Ascending aorta (tissue), 2 donors: ENCODE data around the gene KCNJ9. TPM values are rescaled to one million over a fixed set of nuclear protein-coding genes. Genes with fewer than 3 reads are reported as not detected.

ENCODE experiments used
- DNase-seq, 2 donors: peaks; one replicate each; pipeline ENCODE4 v3.0.0-alpha.2; 2019; ENCODE audit warnings: low spot score in 2 of 2
- H3K27ac ChIP-seq, 2 donors: fragments of 200-600 bp; sonication (generic); one replicate each; pipeline ENCODE4 v1.5.1; 2016 to 2017; ENCODE audit warnings: mild to moderate bottlenecking in 1 of 2
- H3K27me3 ChIP-seq: fragments of 200-600 bp; sonication (generic); one replicate; pipeline ENCODE4 v1.5.1; 2017
- H3K36me3 ChIP-seq, 2 donors: fragments of 200-600 bp; sonication (generic); one replicate each; pipeline ENCODE4 v1.5.1; 2016
- H3K4me1 ChIP-seq, 2 donors: fragments of 200-600 bp; sonication (generic); one replicate each; pipeline ENCODE4 v1.5.1; 2016 to 2017; ENCODE audit warnings: mild to moderate bottlenecking in 1 of 2
- H3K4me3 ChIP-seq, 2 donors: fragments of 200-600 bp; sonication (generic); one replicate each; pipeline ENCODE4 v1.5.1; 2016 to 2017; ENCODE audit warnings: mild to moderate bottlenecking in 1 of 2
- H3K9me3 ChIP-seq, 2 donors: fragments of 200-600 bp; sonication (generic); one replicate each; pipeline ENCODE4 v1.5.1; 2016
- CTCF ChIP-seq, 3 experiments: fragments of 200-600 bp in 2 of 3; fragments of 450-650 bp in 1 of 3; sonication (generic) in 2 of 3; IDR thresholded peaks; one replicate each; pipeline ENCODE4 v1.5.1; 2016 to 2019; ENCODE audit warnings: antibody characterized with exemption in 3 of 3, mild to moderate bottlenecking in 1 of 3, moderate library complexity in 1 of 3
- intact Hi-C: fragments of 100-400 bp; cut with DNase I; formaldehyde crosslinking; loops from one replicate; pipeline ENCODE4 v1.15.1; 2023
- total RNA-seq: library from RNA; depleted of rRNA; stranded (reverse); fragments of >200 nt; gene quantifications from one replicate; pipeline ENCODE4 v1.1.0, GENCODE V29; 2016

KCNJ9 gene
- total RNA-seq, 1 donor from 2014 or later: 1.2 TPM

- Histone ChIP-seq H3K9me3 (no peaks in the 10 kb centered on the region), H3K4me3 (no peak overlapping the region), H3K27me3 (no peaks in the 10 kb centered on the region), H3K27ac (no peak overlapping the region), H3K4me1 (peaks cover 0 to 1% of the 10 kb centered on the region in 2 donors), H3K36me3 (no peaks in the 10 kb centered on the region)
- TF ChIP-seq CTCF (IDR thresholded peaks at IDR 0.05): no peak
- DNase-seq: no peak
- intact Hi-C loops: no loop called here
Observed at GRCh38 chr1:160075836-160076235, 5.5 kb upstream of the KCNJ9 start.

GRCh38 chr1:160076295-160076694 lies 5.0 kb upstream of the KCNJ9 start:
- Histone ChIP-seq H3K4me3 (no peak overlapping the region), H3K36me3 (no peaks in the 10 kb centered on the region)

GRCh38 chr1:160077486-160077885 lies 3.9 kb upstream of the KCNJ9 start:
- DNase-seq: no peak
- Histone ChIP-seq H3K9me3 (no peaks in the 10 kb centered on the region), H3K27ac (no peak overlapping the region), H3K4me1 (peaks cover 0 to 8% of the 10 kb centered on the region in 2 donors), H3K4me3 (no peak overlapping the region), H3K36me3 (no peaks in the 10 kb centered on the region), H3K27me3 (no peaks in the 10 kb centered on the region)
- intact Hi-C loops: no loop called here
- no peak for TF ChIP-seq CTCF (IDR thresholded peaks at IDR 0.05)

More at GRCh38 chr1:160076295-160076694, 5.0 kb upstream of the KCNJ9 start:
- intact Hi-C loops: no loop called here
- H3K27ac ChIP-seq: no peak overlapping the region
- no peak for DNase-seq
- no peak for TF ChIP-seq CTCF (IDR thresholded peaks at IDR 0.05)
- H3K9me3 ChIP-seq: no peaks in the 10 kb centered on the region
- peaks cover 0 to 4% of the 10 kb centered on the region in 2 donors for H3K4me1 ChIP-seq
- no peaks in the 10 kb centered on the region for H3K27me3 ChIP-seq

GRCh38 chr1:160078512-160079195 lies 2.7 kb upstream of the KCNJ9 start:
- H3K36me3 ChIP-seq: no peaks in the 10 kb centered on the region
- no peaks in the 10 kb centered on the region for H3K9me3 ChIP-seq
- no peak overlapping the region for H3K4me3 ChIP-seq
- DNase-seq: no peak
- H3K4me1 ChIP-seq: peaks cover 0 to 8% of the 10 kb centered on the region in 2 donors
- peak; percentile 39 to 69 (median 64) for TF ChIP-seq CTCF (IDR thresholded peaks at IDR 0.05)
- H3K27me3 ChIP-seq: no peaks in the 10 kb centered on the region
- intact Hi-C loops: no loop called here
- no peak overlapping the region for H3K27ac ChIP-seq

GRCh38 chr1:160079448-160079847 lies 1.9 kb upstream of the KCNJ9 start:
- no peak for TF ChIP-seq CTCF (IDR thresholded peaks at IDR 0.05)
- Histone ChIP-seq H3K36me3 (no peaks in the 10 kb centered on the region), H3K9me3 (no peaks in the 10 kb centered on the region), H3K27ac (no peak overlapping the region), H3K27me3 (no peaks in the 10 kb centered on the region), H3K4me1 (peaks cover 0 to 10% of the 10 kb centered on the region in 2 donors), H3K4me3 (no peak overlapping the region)
- intact Hi-C loops: no loop called here
- DNase-seq: no peak
